ENCODE measurements around the gene CADPS.
A peak's percentile ranks its signal among the peaks of the same experiment; 100 is the strongest.
"Not testable (repeated sequence)": the region's sequence is repeated elsewhere in the genome, so short reads cannot be mapped to it uniquely, and the experiment has no call there.

The CADPS gene

DNA sequence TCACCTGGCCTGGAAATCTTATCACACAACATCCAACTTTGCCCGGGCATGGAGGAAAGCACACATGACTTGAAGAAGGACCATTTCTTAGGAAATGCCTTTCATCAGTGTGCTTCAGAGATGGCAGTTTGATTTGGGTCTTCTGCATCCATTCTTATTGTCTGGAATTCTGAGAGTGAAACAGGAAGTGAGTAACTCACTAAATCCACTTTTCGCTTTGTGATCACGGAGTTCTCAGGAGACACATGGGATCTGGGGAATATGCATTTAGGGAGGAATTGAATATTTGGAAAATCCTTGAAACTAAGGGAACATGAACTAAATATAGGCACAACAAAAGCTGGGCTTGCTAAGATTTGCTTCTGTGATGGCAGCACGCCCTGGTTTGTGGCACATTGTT, 289.4 kb downstream of the CADPS start:
- no peak for DNase-seq

DNA sequence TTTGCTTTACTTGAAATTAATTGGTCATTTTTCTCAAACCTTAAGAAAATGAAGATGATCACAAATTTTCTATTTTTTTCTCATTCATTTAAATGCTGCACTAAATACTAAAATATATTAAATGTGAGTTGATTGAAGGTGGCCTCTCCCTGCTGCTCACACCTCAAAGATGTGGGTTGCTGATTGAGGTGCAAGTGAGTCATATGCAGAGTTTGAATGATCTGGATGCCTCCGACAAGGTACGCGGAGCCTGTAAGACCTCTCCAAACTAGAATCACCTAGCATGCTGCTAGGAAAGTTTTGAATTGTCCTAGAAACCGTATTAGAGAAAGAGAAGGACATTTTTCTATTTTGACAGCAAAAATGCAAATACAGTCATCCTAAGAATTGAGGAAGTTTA, 290.6 kb downstream of the CADPS start:
- DNase-seq, result no peak

DNA sequence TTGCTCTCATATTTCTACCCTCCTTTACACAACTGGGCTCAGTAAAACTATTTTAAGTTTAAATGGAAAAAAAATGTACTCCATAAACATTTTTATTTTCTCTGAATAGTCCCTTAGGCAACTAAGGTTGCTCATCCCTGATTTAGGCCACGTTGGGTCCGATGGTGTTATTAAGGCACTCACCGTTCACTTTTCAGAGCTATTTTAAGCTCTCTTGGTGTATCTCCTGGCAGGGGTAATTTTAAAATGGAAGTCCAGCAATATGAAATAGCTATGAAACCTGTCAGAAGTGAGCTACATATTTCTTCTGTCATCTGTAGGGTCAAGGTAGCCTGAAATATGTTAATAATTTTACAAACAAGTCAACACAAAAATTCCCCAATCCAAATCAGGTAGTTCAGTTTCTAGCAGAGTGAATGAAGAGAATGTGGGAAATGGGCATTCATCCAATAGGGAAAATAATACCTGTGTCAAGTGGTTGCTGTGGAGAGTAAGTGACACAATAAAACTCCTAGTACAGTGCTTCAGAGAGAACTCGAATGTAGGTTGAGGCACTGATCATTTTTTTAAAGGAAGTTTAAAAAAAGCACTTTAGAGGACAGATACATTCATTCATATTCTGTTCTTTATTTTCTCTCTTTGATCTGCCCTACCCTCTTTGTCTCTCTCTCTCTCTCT, 292.6 kb downstream of the CADPS start:
- DNase-seq, result no peak

DNA sequence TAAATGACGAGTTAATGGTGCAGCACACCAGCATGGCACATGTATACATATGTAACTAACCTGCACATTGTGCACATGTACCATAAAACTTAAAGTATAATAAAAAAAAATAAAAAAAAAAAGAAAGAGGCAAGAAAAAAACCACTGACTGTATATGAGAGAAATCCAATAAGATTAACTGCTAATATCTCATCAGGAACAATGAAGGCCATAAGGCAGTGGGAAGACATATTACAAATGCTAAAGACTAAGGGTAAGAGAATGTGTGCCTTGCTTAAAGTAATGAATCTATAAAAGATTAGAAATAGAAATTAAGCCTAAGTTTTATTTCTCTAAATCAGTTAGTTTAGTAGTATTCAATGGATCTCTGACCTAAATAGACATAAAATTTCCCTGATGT, 294.7 kb downstream of the CADPS start:
- not testable (repeated sequence) for DNase-seq

DNA sequence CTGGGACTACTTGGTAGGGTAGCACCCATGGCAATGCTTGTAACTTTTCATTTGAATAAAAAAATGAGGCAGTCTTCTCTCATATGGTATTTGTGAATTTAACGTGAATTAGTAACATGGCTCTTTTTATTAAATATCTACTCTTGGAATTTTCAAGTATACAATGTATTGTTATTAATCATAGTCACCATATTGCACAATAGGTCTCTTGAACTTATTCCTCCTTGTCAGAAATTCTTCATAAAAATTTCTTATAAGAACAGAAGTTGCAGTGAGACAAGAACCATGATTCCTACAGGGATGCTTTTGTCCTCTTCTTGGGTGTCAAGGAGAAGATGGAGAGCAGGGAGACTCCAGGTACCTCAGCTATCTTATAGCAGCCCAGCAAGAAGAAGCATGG, 298.1 kb downstream of the CADPS start:
- DNase-seq, result no peak

DNA sequence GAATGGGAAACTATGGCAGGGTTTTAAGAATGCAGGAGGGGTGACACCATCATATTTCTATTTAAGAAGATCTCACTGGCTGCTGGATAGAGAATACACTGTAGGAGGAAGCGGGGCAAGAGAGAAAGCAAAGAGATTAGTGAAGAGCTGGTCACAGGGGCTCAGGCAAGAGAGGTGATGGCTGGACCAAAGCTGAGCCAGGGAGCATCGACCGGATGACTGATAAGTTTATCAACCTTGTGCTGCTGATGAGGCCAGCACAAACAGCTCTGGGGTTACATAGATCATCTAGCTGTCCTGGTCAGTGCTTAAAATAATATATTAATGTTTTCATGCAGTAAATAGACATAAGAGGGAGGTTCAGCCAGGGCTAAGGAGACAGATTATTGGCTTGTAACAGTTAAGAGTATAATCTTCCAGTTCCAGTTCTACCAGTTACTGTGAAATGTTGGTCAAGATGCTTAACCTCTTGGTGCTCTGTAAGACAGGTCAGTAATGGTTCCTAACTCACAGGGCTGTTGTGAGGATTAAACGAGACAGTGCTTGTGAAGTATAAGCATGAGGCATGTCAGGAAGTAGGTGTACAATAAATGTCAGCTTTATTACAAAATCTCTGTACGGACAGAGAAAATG, 300.8 kb downstream of the CADPS start:
- DNase-seq, result no peak

DNA sequence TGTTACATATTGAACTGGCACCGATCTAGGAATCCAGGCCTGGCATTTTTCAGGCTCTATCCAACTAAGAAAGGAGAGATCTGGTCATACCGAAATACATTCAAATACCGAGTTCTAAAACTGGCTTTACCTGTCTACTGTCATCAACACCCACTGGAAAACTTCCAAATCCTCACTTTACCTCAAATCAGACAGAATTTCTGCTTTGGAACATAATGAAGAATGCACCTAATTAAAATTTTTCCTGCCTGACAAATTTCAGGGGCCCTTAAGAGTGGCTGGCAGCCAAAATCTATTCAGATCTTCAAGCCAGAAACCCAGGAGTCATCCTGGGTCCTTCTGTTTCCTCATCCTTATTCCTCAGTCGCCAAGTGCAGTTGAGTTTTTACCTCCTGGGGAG, 303.3 kb downstream of the CADPS start:
- no peak for DNase-seq

DNA sequence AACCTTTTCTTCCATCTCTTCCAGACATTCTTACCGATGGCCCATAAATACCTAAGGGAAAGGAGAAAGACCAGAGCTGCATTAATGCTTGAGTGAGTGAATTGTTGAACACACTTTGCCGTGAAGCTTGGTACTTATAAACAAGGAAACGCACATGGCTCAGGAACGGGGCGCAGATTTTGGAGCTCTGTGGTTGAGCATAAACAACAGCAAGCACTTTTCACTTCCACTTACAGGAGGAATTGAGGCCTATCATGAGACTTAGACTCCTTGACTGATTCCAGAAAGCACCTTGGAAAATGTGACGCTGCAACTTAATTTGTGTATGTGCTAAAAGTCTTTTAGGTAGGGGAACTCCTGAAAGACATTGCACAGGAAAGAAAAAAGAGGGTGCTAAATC, 304.3 kb downstream of the CADPS start:
- DNase-seq, result no peak

DNA sequence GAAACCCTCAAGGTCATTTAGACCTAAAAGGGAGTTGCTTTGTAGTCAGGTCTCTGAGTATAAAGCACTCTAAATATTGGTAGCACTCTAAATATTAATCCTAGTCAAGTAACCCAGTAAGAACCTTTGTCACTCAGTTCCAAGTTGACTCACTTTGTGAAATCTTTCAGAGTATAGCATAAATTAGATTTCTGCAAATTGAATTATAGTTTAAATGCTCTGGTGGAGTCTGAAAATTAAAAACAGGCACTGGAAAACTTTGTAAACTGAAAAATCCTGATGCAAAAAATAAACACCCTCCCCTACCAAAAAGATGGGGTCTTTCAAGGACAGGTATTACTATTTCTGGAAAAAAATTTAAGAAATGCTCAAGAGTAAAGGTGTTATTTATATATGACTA, 305.6 kb downstream of the CADPS start:
- DNase-seq, result no peak

DNA sequence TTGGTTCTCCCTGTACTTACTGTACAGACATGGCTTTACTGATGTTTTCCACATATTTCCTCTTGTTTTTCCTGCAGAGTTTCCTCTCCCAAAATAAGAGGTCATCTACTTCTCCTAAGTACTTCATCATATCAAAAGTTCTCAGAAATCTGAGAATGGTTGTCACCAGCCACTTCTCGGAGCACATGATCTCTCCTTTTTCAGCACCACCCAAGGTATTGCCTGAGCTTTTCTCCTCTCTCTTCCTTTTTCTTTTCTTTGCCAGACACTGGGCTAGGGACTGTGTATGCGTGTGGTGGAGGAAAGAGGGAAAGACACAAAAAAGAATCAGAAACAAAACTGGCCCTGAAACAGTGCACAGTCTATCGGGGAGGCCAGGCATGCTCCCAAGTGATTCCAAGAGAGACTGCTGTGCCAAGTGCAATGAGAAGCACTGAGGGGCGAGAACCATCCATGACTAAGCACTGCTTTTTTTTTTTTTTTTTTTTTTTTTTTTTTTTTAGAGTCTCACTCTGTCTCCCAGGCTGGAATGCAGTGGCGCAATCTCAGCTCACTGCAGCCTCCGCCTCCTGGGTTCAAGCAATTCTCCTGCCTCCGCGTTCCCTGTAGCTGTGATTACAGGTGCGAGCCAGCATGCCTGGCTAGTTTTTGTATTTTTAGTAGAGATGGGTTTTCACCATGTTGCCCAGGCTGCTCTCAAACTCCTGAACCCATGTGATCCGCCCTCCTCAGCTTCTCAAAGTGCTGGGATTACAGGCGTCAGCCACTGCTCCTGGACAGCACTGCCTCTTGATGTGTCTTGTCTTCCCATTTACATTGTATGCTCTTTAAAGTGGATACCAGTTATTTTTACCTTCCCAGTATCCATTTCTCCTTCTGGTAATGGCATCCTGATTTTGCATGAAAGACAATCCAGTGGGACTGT, 307.9 kb downstream of the CADPS start:
- DNase-seq, result no peak

DNA sequence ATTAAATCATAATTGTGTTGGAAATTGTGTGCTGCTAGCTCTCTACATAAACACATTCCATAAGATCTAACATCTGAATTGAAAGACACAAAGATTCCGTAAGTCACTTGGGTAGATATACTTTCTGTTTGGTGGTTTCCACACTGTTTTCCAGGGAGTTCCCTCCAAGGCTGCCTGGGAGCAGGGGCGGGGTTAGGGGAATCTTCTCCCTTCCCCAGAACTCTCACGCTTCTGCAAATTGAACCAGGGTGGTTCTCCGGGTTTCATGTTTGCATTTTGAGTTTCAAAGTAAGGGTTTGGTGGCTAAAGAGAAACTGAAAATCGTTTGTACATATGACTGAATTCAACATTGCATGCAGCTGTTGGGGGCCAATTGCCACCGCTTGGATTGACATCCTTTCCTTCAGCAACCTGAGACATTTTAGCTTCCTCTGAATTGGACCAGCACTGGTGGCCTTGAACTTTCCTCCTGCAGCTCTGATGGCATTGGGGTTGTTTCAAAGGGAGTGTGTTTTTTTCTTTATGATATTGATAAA, 309.1 kb downstream of the CADPS start:
- no peak for DNase-seq

DNA sequence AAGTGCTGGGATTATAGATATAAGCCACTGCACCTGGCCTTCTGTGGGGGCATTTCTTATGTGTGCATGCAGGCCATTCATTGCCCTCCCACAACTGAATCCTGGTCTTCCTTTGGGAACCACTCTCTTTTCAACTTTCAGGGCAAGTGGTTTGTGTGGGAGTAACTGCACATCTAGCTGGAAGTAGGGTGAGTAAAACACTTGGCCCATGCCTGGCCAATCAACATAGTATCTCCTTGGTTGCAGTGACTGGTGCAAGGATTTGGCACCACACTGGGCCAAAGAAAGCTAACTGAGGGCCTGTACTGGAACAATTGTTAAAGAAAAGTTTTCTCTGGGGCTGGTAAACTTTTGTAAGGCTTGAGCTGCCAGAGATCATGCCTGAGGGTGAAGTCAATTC, 312.6 kb downstream of the CADPS start:
- no peak for DNase-seq

DNA sequence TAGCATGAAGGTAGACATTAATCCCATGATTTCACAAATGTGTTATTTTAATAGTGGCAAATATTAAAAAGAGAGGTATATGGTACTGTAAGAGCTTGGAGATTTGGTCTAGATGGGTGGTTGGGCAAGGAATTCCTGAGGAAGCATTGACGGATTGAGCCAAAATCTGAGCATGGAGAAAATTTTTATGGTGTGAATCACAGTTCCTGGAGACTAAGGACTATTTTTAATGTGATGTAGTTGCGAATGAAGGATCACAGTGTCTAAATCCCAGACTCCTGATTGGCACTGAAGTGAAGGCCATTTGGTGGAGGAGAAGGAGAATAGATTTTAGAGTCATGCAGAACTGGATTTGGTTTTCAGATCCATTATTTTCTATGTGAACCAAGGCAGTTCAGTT, 313.2 kb downstream of the CADPS start:
- no peak for DNase-seq

DNA sequence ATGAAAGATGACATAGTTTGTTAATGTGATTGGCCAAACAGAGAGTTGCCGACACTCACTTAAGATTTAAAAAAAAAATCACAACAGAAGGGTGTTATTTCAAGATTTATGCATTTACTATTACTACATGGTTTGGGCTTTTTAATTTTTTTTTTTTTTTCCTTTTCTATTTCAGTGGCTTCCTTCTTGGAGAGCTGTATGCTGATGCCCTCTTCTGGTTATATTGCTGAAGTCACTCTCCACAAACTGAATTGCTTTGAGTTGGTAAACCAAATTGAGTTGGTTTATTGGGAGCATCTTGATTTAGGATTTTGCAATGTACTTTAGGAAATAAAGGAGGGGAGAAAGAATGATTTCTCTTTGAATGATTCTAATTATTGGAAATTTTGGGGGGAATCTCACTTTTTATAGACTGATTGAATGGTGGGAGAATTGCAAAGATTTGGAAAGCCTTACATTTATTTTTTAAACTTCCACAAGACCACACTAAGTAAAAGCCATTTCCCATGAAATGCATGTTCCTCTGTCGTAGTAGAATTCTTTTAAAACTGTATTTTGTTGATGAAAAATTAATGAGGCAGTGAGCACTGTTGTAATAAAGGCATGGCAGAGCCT, 315.3 kb downstream of the CADPS start:
- DNase-seq, result no peak

DNA sequence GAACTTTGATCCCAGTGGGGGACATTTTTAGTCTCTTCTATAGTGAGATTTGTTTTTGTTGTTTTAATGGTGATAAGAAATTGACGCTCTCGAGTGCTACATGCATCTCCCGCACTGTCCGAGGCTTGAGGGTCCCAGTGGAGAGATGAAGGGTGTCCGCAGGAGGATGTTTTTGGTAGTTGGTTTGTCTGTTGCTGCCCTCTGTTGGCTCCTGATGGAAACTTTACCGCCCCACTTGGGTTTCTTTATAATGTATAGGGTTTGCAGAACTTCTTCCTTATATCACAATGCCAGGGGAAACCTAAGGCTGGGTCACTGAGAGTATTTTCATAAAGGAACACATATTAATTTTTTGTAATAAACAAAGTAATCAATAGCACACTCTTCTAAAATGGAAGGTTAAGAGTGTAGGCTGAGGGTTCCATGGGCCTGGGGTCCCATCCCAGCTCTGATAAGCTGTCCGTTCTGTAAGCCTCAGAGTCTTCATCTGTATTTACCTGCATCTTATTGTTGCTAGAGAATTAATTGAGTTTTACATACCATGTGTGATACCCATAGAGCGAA, 316.6 kb downstream of the CADPS start:
- DNase-seq, result peak; percentile 29

DNA sequence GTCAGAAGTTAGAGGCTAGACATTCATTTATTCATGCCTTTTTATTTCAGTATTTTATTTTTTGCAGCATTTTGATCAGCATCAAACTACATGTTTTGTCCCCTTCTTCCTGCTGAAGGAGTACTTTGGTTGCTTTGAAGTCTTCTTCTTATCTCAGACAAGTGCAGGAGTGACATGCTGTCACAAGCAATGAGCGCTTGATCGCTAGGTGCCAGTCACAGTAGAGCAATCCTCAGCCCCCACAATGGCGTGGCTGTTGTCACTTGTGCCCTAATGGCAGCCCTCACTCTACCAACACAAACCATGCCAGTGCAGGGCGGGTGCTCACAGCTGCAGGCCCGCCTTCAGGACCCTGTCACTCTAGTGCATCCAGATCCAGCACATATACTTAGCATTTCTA, 317.2 kb downstream of the CADPS start:
- no peak for DNase-seq

DNA sequence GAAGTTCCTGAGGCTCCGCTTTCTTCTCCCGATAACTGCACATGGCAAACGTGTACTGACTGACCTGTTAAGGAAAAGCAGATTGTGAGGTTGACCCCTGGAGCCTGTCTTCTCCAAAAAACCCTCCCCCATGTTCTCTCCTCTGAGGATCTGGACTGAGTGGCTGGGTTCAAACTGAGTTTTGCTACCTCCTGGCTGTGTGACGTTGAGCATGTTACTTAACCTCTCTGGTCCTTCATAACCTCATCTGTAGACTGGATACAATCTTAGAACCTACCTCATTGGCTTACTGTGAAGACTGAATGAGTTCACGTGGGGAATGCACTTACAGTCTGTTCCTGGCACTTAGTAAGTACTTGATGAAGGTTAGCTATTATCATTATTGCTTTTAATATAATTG, 317.8 kb downstream of the CADPS start:
- no peak for DNase-seq

DNA sequence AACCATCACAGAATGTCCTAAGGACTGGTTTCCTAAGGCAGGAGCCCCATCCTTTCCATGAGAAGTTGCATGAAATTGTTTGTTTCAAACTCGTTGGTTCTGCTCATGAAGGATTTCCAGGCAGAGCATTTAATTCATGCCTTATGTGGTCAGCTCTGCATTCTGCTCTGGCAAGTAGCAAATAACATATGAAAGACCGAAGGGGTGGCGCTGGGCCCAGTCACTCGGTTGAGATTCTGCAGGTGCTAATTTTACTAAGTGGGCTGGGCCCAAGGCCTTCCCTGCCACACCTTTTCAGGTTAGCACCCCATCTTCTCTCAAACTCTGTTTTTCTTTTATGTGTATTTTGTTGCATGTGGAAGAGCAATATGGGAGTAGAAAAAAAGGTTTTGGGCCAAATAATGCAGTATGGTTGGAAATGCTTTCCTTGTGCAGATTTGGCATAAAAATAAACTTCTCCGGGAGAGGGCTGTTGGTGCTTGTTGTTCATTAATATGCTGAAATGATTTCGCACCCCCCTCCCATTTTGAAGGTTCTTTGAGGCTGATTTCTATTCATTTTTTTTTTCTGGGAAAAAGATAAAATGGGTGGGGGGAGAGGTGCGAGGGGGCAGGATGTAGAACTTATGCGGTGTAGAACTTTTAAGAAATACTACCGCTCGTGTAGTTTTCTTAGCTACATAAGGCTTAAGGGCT, 318.9 kb downstream of the CADPS start:
- DNase-seq, result no peak

DNA sequence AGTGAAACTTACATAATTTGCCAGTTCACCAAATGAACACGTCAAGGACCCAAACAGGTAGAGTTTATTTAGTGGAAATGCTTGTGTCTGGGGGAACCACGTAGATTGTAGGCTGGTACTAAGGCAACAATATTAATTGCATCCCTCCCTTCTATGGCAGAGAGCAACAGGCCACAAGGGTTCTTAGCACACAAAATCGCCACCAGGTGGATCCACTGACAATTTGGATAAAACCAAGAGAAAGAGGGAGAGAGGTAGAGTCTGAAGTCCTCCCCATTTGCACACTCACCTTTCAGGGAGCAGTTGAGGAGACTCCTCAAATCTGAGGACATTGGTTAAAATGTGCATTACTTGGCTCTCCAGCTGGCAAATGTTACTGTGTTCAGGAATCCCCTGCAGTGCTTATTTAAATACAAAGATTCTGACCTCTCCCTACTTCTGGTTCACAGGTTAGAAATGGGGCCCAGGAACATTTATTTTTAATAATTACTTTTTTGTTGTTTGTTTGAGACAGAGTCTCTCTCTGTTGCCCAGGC, 320.9 kb downstream of the CADPS start:
- DNase-seq, result no peak

DNA sequence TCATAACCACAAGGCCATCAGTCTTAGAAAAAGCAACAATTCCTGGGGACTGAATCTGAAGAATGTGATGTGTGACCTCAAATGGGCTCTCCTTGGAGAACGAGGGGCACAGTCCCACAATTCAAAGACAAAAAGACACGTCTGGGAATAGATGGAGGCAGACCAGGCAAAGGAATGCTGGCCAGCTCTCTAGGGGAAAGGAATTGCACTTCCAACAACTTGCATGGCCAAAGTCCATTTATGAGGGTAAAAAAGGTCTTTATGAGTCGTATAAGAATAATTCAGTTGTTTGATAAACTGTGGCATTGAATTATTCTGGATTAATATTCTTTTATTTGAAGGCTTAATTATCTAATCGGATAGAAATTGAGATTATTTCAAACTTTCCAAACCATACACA, 321.4 kb downstream of the CADPS start:
- no peak for DNase-seq

DNA sequence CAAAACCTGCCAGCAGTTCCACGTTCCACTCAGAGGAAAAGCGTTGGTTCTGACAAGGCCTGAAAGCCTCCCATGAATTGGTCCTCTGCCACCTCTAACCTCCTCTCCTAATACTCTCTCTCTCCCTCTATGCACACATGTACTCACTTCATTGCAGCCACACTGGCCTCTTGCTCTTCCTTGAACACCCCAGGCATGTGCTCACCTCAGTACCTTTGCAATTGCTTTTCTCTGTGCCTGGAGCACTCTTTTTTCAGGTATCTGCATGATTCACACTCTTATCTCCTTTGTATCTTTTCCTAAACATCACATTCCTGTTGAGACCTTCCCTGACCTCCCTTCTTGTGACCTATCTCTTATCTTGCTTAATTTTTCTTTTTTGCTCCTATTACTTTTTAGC, 323.7 kb downstream of the CADPS start:
- DNase-seq, result no peak

DNA sequence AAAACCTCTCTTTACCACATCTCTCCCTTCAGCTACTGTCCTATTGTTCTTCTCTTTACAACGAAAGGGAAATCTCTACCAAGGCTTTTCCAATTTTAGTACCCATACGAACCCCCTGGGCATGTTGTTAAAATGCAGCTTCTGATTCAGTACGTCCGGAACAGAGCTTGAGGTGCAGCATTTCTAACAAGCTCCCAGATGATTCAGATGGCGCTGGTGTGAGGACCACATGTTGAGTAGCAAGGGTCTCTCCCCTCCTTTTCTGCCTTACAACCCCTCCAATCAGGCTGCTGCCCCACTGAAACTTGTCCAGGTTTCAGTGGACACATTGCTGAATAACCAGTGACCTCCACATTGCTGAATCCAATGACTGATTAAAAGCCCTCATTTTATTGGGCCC, 324.8 kb downstream of the CADPS start:
- DNase-seq, result no peak
